Mesothelial cell of epicardium (in vitro differentiated cells): ENCODE measurements around the gene RCAN2. TPM values are rescaled to one million over a fixed set of nuclear protein-coding genes. Genes with fewer than 3 reads are reported as not detected.

Experiments used
- DNase-seq, 2 experiments: peaks; one replicate each; pipeline ENCODE4 v3.0.0; 2021; ENCODE audit warnings: low spot score in 2 of 2; ENCODE audit not compliant: unreplicated experiment in 2 of 2
- H3K27ac Mint-ChIP-seq: 2 replicates; pipeline ENCODE4 v1.8.0; 2021; ENCODE audit warnings: mixed read lengths
- H3K27me3 Mint-ChIP-seq: 2 replicates; pipeline ENCODE4 v1.8.0; 2021; ENCODE audit warnings: low read depth, mixed read lengths
- H3K36me3 Mint-ChIP-seq: 2 replicates; pipeline ENCODE4 v1.8.0; 2021; ENCODE audit warnings: mixed read lengths
- H3K4me1 Mint-ChIP-seq: 2 replicates; pipeline ENCODE4 v1.8.0; 2021; ENCODE audit warnings: mixed read lengths
- H3K4me3 Mint-ChIP-seq: 2 replicates; pipeline ENCODE4 v1.8.0; 2021; ENCODE audit warnings: mild to moderate bottlenecking, moderate library complexity, mixed read lengths
- H3K9me3 Mint-ChIP-seq: 2 replicates; pipeline ENCODE4 v1.8.0; 2021; ENCODE audit warnings: mixed read lengths
- total RNA-seq: library from RNA; stranded (reverse); gene quantifications from 3 replicates; pipeline ENCODE4 v1.2.1, GENCODE V29; 2021
- TF ChIP-seq, protein P1 (sequence below): fragments of 200-600 bp; sonication (generic); IDR thresholded peaks from one replicate; pipeline ENCODE4 v1.5.0; 2021; ENCODE audit warnings: antibody characterized with exemption; ENCODE audit not compliant: unreplicated experiment

RCAN2 gene
- total RNA-seq, 1 donor from 2014 or later = 4.0 TPM

DNA sequence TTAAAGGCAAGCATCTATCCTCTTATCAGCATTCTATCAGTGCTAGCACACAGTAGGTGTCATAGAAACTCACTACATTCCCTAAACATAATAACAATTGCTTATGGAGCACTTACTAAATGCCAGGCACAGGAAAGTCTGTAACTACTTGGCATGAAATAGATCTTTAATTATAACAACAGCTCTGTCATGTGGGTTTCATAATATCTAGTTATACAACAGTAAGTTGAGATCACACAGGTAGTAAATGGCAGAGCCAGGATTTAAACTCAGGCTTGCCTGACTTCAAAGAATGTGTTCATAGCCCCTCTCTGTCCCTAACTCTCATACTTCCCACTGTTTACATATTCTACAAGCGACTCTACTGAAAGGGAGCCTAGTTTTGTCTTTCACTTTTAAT lies 254.5 kb downstream of the RCAN2 start:
- no peak for DNase-seq
- Mint-ChIP-seq H3K4me1 (peaks cover 8% of the 10 kb centered on the region), H3K4me3 (no peak overlapping the region), H3K36me3 (no peaks in the 10 kb centered on the region), H3K27ac (no peak overlapping the region), H3K27me3 (peaks cover 3% of the 10 kb centered on the region), H3K9me3 (no peaks in the 10 kb centered on the region)
- TF ChIP-seq, protein P1, sequence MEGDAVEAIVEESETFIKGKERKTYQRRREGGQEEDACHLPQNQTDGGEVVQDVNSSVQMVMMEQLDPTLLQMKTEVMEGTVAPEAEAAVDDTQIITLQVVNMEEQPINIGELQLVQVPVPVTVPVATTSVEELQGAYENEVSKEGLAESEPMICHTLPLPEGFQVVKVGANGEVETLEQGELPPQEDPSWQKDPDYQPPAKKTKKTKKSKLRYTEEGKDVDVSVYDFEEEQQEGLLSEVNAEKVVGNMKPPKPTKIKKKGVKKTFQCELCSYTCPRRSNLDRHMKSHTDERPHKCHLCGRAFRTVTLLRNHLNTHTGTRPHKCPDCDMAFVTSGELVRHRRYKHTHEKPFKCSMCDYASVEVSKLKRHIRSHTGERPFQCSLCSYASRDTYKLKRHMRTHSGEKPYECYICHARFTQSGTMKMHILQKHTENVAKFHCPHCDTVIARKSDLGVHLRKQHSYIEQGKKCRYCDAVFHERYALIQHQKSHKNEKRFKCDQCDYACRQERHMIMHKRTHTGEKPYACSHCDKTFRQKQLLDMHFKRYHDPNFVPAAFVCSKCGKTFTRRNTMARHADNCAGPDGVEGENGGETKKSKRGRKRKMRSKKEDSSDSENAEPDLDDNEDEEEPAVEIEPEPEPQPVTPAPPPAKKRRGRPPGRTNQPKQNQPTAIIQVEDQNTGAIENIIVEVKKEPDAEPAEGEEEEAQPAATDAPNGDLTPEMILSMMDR = no peak

DNA sequence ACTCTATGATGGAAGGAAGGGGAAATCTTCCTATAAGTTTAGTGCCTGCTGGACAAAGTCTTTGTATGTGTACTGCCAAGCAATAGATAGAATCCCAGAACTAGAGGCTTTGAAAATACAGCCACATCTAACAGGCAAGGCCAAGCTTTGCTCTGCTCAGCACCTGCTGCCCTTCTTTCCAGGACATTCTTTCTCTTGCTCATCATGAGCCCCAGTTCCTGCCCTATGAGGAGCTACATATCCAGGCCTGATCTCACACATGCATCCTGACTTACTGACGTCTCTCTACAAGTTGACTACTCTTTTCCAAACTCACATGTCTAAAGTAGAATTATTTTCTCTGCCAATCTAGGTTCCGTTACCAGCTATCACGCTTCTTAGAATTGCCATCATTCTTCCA lies 256.0 kb downstream of the RCAN2 start:
- Mint-ChIP-seq H3K4me3 (no peak overlapping the region), H3K4me1 (no peaks in the 10 kb centered on the region), H3K9me3 (peaks cover 6% of the 10 kb centered on the region), H3K27me3 (peaks cover 3% of the 10 kb centered on the region), H3K27ac (no peak overlapping the region), H3K36me3 (peaks cover 5% of the 10 kb centered on the region)
- DNase-seq = no peak
- TF ChIP-seq, protein P1 = no peak

GRCh38 chr6:46234700-46235099 lies 256.5 kb downstream of the RCAN2 start:
- Mint-ChIP-seq H3K9me3 (peaks cover 6% of the 10 kb centered on the region), H3K4me3 (no peak overlapping the region), H3K4me1 (no peaks in the 10 kb centered on the region), H3K36me3 (peaks cover 5% of the 10 kb centered on the region), H3K27me3 (peaks cover 3% of the 10 kb centered on the region), H3K27ac (no peak overlapping the region)
- DNase-seq = no peak
- TF ChIP-seq, protein P1 = no peak

DNA sequence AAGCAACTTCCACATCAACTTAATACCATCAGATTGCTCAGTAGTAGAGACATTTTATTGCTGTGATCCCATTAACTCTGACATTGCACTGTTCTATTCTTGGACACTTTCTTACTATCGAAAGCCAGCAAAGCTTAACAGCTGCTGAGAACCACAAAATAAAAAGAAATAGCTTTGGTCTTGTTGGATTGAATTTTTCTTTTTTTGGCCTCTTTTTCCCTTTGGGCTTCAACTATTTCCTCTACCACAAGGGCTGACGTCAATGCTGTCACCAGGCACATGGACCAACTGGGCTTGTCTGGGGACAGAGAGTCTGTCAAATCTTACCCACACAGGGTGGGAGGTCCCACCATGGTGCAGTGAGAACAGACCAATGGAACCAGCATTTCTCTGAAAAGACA lies 257.1 kb downstream of the RCAN2 start:
- Mint-ChIP-seq H3K27ac (no peak overlapping the region), H3K27me3 (peaks cover 3% of the 10 kb centered on the region), H3K9me3 (peaks cover 10% of the 10 kb centered on the region), H3K36me3 (peaks cover 6% of the 10 kb centered on the region), H3K4me1 (no peaks in the 10 kb centered on the region), H3K4me3 (no peak overlapping the region)
- TF ChIP-seq, protein P1 = no peak
- DNase-seq = no peak

DNA sequence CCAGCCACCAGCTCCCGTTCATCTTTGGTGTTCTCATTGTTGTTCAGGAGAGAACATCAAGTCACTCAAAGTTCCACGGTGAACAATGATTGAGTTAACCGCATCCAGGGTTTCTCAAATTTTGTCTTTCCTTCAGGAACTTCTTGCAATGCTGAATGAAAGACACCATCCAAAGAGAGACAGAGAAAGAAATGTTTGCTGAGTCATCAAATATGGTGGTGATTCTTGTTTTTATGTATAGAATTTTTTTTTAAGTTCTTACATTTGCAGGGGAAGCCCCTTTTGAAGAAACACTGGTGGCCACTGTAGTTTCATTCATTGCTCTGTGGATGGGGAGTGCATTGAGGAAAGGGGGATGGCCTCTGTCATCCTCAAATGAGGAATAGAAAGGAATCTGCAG lies 258.1 kb downstream of the RCAN2 start:
- TF ChIP-seq, protein P1 = no peak
- H3K4me1 Mint-ChIP-seq = no peaks in the 10 kb centered on the region
- peaks cover 3% of the 10 kb centered on the region for H3K27me3 Mint-ChIP-seq
- H3K36me3 Mint-ChIP-seq = peaks cover 8% of the 10 kb centered on the region
- no peak overlapping the region for H3K27ac Mint-ChIP-seq
- peaks cover 18% of the 10 kb centered on the region for H3K9me3 Mint-ChIP-seq
- no peak overlapping the region for H3K4me3 Mint-ChIP-seq
- no peak for DNase-seq

DNA sequence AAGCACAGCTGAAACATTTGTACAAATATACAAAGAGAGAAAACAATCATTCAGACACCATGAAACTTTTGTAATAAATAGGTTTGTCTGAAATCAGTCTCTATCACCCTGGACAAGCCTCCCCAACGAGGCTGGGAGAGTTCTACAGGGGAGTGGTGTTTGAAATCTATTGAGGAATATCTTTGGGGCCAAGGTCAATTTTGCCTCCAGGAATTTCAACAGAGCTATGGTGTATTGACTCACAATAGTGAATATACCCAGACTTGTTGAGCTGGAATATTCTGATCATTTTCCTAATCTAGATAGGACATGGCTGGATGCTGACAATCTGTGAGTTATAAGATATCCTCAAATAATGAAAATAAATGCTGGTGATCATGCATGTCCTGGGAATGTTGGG lies 269.0 kb downstream of the RCAN2 start:
- H3K27ac Mint-ChIP-seq = no peak overlapping the region
- H3K4me3 Mint-ChIP-seq = no peak overlapping the region
- DNase-seq = no peak
- peaks cover 7% of the 10 kb centered on the region for H3K4me1 Mint-ChIP-seq
- H3K27me3 Mint-ChIP-seq = peaks cover under 1% of the 10 kb centered on the region
- H3K9me3 Mint-ChIP-seq = peaks cover 10% of the 10 kb centered on the region
- TF ChIP-seq, protein P1 = no peak
- H3K36me3 Mint-ChIP-seq = no peaks in the 10 kb centered on the region
